ENCODE results near the gene KCNQ1. TPM values are rescaled to one million over a fixed set of nuclear protein-coding genes. Genes with fewer than 3 reads are reported as not detected.
A peak's percentile ranks its signal among the peaks of the same experiment; 100 is the strongest.

The KCNQ1 gene
- total and polyA plus RNA-seq, 2 of the 13 experiments (the other 11 are each of a cell fraction or from before 2014, with no cell fraction given) = 0.02 to 0.08 TPM

DNA sequence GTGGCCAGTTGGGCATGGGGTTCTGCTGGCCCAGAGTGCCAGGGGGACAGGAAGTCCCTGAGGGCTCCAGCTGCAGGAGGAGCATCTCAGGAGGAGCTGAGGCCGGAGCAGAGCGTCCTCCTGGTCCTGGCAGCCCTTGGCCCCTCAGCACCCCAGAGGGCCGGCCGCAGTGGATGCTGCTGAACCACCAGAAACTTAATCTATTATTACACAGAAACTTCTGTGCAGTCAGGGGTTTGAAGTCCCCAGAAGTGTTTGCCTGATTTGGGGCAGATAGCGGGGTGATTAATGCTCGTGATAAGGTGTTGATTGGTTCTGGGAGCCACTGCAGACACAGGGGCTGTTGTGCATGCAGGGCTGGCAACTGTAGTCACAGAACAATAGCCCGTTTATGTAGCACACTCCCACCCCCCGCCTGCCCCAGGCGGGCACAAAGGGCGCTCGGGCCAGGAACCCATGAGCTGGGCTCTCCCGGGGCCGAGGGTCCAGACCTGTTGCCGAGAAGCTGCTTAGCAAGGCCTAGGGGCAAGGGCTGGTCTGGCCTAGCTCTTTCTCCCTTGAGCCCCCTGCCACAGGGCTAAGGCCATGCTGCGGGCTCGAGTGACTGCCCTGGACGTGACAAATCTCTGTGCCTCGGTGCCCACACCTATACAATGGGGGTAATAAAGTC lies 284.0 kb downstream of the KCNQ1 start (continued):
- no peak for TF ChIP-seq ZNF790 (CRISPR knock-in tag; IDR thresholded peaks at IDR 0.05; ENCODE audit: borderline replicate concordance)
- TF ChIP-seq ELF1 (CRISPR knock-in tag; IDR thresholded peaks at IDR 0.05) = peak; percentile 37; the same call in 1 of the 2 replicates
- TF ChIP-seq ARHGAP35 (CRISPR knock-in tag; IDR thresholded peaks at IDR 0.05; ENCODE audit: borderline replicate concordance) = no peak
- 0 out of 2 replicates have a peak, but pooled peaks have one; percentile 30 for TF ChIP-seq SIX1 (CRISPR knock-in tag; IDR thresholded peaks at IDR 0.05; ENCODE audit: borderline replicate concordance)
- no peak for TF ChIP-seq ZBTB42 (CRISPR knock-in tag; IDR thresholded peaks at IDR 0.05)
- peak; percentile 61 for TF ChIP-seq PHF8 (CRISPR knock-in tag; IDR thresholded peaks at IDR 0.05)
- TF ChIP-seq, protein P1, sequence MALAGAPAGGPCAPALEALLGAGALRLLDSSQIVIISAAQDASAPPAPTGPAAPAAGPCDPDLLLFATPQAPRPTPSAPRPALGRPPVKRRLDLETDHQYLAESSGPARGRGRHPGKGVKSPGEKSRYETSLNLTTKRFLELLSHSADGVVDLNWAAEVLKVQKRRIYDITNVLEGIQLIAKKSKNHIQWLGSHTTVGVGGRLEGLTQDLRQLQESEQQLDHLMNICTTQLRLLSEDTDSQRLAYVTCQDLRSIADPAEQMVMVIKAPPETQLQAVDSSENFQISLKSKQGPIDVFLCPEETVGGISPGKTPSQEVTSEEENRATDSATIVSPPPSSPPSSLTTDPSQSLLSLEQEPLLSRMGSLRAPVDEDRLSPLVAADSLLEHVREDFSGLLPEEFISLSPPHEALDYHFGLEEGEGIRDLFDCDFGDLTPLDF (CRISPR knock-in tag; IDR thresholded peaks at IDR 0.05) = 0 out of 2 replicates have a peak, but pooled peaks have one; percentile 27
- TF ChIP-seq ZNF326 (CRISPR knock-in tag; IDR thresholded peaks at IDR 0.05; ENCODE audit: borderline replicate concordance) = no peak
- TF ChIP-seq ZBTB7B (CRISPR knock-in tag; IDR thresholded peaks at IDR 0.05) = peak; percentile 95
- TF ChIP-seq, protein P2, sequence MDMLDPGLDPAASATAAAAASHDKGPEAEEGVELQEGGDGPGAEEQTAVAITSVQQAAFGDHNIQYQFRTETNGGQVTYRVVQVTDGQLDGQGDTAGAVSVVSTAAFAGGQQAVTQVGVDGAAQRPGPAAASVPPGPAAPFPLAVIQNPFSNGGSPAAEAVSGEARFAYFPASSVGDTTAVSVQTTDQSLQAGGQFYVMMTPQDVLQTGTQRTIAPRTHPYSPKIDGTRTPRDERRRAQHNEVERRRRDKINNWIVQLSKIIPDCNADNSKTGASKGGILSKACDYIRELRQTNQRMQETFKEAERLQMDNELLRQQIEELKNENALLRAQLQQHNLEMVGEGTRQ (IDR thresholded peaks at IDR 0.05; ENCODE audit: low read depth, low read length) = no peak
- TF ChIP-seq, protein P2 (CRISPR knock-in tag; IDR thresholded peaks at IDR 0.05; ENCODE audit: borderline replicate concordance) = no peak
- TF ChIP-seq, protein P3, sequence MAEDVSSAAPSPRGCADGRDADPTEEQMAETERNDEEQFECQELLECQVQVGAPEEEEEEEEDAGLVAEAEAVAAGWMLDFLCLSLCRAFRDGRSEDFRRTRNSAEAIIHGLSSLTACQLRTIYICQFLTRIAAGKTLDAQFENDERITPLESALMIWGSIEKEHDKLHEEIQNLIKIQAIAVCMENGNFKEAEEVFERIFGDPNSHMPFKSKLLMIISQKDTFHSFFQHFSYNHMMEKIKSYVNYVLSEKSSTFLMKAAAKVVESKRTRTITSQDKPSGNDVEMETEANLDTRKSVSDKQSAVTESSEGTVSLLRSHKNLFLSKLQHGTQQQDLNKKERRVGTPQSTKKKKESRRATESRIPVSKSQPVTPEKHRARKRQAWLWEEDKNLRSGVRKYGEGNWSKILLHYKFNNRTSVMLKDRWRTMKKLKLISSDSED (CRISPR knock-in tag; IDR thresholded peaks at IDR 0.05) = no peak
- no peak for TF ChIP-seq PHB2 (IDR thresholded peaks at IDR 0.05; ENCODE audit: partially characterized antibody)
- no peak for TF ChIP-seq ZNF484 (CRISPR knock-in tag; IDR thresholded peaks at IDR 0.05; ENCODE audit: borderline replicate concordance, low read depth)
- no peak for TF ChIP-seq IKZF1 (IDR thresholded peaks at IDR 0.05)
- TF ChIP-seq TSC22D2 (CRISPR knock-in tag; IDR thresholded peaks at IDR 0.05; ENCODE audit: borderline replicate concordance) = no peak
- TF ChIP-seq SP1 (IDR thresholded peaks at IDR 0.05) = no peak
- peak; percentile 32; the same call in 1 of the 2 replicates for TF ChIP-seq SP1 (CRISPR knock-in tag; IDR thresholded peaks at IDR 0.05)
- 0 out of 2 replicates have a peak, but pooled peaks have one; percentile 27 for TF ChIP-seq ZSCAN22 (CRISPR knock-in tag; IDR thresholded peaks at IDR 0.05)
- peak; percentile 29; the same call in 1 of the 2 replicates for TF ChIP-seq ZFP90 (CRISPR knock-in tag; IDR thresholded peaks at IDR 0.05; ENCODE audit: borderline replicate concordance)
- TF ChIP-seq, protein P4, sequence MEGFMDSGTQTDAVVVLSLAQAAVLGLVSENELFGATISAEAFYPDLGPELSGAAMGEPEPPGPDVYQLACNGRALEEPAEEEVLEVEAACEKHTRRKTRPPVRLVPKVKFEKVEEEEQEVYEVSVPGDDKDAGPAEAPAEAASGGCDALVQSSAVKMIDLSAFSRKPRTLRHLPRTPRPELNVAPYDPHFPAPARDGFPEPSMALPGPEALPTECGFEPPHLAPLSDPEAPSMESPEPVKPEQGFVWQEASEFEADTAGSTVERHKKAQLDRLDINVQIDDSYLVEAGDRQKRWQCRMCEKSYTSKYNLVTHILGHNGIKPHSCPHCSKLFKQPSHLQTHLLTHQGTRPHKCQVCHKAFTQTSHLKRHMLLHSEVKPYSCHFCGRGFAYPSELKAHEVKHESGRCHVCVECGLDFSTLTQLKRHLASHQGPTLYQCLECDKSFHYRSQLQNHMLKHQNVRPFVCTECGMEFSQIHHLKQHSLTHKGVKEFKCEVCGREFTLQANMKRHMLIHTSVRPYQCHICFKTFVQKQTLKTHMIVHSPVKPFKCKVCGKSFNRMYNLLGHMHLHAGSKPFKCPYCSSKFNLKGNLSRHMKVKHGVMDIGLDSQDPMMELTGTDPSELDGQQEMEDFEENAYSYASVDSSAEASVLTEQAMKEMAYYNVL (CRISPR knock-in tag; IDR thresholded peaks at IDR 0.05; ENCODE audit: borderline replicate concordance) = 0 out of 2 replicates have a peak, but pooled peaks have one; percentile 25
- TF ChIP-seq, protein P5, sequence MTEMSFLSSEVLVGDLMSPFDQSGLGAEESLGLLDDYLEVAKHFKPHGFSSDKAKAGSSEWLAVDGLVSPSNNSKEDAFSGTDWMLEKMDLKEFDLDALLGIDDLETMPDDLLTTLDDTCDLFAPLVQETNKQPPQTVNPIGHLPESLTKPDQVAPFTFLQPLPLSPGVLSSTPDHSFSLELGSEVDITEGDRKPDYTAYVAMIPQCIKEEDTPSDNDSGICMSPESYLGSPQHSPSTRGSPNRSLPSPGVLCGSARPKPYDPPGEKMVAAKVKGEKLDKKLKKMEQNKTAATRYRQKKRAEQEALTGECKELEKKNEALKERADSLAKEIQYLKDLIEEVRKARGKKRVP (CRISPR knock-in tag; IDR thresholded peaks at IDR 0.05) = no peak

Data from HepG2 (cell line).